GM20431 (cell line): ENCODE results near the gene RAD51D.

Experiments
- in situ Hi-C: fragments of 300-500 bp; cut with MseI, MboI; formaldehyde crosslinking; loops from one replicate; pipeline ENCODE4 v1.15.0; 2020; ENCODE audit warnings: low sequenced_read_pairs; ENCODE audit not compliant: unreplicated experiment

The RAD51D gene

DNA sequence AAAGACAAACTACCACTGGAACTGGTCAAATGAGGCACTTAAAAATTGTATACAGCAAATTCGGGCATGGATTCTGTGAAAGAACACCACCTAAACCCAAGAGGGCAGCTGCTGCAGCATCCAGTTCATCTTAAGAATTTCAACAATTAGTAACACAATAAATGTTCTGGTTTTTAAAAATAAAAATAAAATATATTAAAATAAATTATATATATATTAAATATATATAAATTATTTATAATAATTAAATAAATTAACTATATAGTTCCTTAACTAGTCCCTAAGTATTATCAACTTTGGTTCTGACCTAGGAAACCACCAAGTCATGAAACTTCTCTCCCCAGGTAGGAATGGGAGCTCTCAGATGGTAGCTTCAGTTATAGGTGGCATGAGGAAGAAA lies 42.8 kb downstream of the RAD51D start:
- in situ Hi-C loops, result no loop called here

DNA sequence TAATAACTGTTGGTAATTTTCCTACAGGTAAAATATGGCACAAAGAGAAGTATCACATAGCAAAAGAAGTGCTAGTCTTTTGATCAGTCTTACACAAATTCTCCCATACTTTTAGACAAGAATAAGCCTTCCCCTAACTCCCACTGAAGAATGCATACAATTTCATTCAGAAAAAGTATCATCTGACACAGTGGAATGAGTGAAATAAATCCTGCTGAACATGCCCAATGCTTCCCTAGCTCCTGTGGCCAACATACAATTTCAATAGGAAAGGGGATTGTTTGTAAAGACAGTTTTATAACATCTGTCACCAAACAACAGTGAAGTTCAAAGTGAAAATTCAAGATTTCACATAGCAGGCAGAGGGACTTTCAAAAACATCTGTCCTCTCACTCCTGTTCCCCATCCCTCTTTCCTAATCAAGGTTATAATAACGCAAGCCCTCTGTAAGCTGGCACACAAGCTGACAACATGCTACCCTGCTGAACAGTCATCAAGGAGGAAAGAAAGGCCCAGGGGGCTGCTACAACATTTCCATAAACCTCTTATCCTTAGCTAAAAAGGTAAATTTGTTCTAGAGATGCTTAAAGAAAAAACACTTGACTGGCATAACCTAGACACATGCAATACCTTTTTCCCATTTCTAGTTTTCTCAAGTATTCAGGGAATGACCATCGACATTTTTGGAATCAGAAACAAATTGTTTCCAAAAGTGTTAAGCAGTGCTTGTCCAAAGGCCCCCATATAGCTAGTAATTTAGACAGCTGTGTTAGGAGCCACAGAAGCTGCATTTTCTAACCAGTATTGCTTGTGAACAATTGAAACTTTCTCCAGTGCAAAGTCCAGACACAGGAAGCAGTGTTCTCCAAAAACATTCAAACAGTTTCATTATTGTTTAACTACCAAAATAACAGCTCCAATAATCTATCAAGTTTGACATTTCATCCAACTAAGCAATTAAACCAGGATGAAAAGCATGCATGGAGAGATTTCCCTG lies 44.7 kb downstream of the RAD51D start:
- in situ Hi-C loops, result no loop called here

DNA sequence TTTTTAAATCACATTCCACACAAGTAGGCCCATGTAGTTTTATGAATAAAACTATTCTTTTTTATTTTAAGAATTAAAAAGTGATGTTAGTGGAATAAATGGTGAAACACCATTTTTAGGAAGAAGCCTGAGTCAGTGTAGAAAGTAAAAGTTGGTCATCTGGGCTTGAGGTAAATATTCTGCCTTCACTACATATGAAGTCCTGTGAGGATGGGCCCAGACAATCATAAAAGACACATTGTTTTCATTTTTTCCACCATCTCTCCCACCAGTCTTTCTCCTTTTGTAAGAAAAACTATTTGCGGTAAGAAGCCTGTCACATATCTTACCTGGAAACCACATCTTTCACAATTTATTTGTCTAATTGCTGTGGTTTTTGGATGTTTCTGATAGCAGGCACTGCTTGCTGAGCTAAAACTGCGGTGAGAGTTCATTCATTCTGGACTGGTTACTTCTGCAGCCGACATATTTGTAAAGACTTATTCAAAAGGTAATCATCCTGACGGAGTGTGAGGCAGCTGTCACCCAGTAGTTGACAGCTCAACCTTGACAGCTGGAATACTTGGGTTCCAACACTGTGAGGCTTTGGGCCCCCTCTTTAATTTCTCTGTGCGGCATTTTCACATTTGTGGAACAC lies 45.6 kb downstream of the RAD51D start:
- in situ Hi-C loops, result no loop called here

DNA sequence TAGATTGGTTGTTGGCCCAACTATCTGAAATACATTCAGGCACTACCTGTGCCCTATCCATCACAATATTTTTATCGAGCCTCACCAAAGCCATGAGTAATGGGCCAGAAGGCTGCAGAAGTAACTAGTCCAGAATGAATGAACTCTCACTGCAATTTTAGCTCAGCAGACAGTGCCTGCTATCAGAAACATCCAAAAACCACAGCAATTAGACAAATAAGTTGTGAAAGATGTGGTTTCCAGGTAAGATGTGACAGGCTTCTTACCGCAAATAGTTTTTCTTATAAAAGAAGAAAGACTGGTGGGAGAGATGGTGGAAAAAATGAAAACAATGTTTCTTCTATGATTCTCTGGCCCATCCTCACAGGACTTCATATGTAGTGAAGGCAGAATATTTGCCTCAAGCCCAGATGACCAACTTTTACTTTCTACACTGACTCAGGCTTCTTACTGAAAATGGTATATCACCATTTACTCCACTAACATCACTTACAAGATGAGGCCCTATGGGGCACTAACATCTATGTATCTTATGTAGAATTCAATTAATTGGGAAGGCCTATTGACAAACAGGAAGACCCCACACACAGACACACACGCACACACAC lies 46.4 kb downstream of the RAD51D start:
- in situ Hi-C loops, result no loop called here

DNA sequence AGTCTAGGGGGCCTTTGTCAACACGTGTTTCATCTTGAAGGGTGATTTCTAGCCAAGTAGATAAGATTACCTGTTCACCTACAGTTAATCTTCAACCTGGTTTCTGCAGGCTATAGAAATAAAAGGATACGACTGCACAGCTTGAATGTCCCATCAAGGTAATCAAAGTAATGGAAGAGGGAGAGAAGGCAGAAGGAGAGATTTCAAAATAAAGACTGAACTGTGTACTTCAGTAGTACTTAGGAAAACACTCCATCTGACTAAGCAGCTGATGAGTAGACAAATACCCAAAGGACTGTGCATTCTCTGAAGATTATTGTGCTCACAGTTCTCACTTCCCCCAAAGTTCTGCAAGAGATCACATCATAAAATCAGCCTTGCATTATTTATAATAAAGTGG lies 50.3 kb downstream of the RAD51D start:
- in situ Hi-C loops, result no loop called here

DNA sequence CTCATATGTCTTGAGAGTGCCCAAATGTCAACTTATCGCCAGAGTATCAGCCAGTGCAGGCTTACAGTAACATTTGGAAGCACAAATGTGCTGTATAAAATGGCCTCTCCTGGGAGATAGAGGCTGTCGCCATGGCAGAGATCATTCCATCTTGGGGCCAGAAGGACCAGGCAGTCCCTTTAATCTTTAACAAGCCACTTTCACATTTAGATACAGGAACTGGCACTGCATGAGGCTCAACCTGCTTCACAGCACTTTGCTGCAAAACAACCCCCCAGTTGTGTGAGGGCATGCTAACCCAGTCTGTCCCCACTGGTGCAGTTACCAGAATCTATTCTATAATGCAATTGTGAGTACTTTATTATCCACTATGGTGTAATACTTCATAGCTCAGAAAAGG lies 51.4 kb downstream of the RAD51D start:
- in situ Hi-C loops, result no loop called here

DNA sequence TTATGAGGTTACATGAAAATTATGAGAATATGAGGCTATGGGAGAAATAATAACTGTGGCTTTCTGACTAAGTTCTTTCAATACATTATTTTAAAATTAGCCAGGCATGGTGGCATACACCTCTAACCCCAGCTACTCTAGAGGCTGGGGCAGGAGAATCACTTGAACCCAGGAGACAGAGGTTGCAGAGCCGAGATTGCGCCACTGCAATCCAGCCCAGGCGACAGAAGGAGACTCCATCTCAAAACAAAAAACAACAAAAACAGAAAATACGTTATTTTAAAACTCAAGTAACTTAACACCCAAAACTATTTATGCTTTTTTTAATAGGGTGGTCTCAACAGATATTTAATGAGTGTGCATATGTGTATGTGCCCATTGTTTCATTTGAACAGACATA lies 53.8 kb downstream of the RAD51D start:
- in situ Hi-C loops, result no loop called here

DNA sequence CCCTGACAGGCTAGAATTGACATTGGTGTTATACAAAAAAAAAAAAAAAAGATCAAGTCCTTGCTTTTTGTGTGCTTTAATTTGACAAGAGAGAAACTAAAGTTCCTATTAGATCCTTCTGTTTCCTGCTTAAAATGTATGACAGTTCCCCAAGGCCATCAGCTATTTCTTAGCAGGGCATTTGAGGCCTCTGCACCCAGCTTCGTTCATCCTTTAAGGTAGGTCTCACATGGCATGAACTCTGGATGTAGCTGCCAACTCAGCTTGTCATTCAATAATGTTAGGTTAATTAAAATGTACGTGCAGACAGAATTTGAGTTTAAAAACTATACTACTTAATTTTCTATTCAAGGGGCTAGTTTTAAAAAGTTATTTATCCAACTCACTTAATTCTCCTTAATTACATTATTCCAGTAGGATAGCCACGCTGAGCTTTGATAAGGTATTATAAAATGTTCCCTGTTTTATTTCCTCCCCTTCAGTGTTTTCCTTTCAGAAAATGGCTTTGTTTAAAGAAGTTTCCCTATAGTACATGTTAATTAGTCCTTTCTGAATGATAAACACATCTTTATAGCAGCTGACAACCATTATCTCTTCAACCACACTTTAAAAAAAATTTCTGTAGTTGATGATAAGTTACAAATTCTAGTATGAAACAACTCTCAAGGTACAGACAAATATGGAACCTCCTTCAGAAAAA lies 55.0 kb downstream of the RAD51D start:
- in situ Hi-C loops, result no loop called here

DNA sequence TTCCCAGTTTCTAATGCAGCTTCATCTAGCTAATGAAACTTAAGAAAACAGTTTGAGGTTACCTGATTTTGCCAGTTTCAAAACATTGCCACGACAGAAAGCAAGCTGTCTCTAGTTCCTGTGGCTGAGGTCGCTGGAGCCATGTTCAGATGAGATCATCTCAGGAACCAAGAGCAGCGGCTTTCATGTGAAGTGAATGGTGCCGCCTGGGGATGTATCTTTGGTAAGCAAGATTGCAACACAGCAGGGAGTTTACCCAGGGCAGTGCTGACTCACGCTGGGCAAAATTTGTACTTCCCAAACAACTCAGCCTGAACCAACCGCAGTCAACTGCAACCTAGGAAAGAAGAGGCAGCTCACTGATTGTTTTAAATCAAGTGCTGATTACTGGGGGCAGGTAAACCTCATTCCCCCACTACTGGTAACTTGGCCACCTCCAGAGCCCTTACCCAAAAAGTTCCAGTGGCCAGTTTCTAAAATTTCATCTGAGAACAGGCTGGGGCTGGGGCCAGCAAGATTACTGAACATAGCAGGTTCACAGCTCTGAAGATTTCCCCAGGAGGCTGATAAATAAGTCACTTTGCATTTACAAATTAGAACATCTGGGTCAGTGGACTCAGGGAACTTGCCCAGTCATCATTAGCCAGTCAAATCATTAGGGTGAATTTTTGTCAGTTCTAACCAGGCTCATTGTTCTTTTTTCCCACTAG lies 56.0 kb downstream of the RAD51D start, which contains the start of gene RFFL:
Gene RFFL, minus strand, starts transcription at position 194 of the 710 bp plus-strand sequence. CDS start 37,154 bp downstream, outside the sequence.
- in situ Hi-C loops, result no loop called here

DNA sequence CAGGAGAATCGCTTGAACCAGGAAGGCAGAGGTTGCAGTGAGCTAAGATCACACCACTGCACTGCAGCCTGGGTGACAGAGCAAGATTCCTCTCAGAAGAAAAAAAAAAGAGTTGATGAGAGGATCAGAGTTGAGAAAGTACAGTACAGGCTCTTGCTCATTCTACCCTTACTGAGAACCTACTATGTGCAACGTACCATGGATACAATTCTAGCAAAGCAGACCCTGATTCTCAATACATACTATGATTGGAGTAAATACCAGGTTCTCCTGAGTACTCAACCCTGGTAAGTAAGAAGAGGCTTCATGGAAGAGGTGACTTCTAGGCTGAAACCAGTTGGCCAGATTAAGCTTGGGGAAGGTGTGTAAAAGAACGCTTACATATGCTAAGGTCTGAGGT lies 57.4 kb downstream of the RAD51D start:
- in situ Hi-C loops, result no loop called here

DNA sequence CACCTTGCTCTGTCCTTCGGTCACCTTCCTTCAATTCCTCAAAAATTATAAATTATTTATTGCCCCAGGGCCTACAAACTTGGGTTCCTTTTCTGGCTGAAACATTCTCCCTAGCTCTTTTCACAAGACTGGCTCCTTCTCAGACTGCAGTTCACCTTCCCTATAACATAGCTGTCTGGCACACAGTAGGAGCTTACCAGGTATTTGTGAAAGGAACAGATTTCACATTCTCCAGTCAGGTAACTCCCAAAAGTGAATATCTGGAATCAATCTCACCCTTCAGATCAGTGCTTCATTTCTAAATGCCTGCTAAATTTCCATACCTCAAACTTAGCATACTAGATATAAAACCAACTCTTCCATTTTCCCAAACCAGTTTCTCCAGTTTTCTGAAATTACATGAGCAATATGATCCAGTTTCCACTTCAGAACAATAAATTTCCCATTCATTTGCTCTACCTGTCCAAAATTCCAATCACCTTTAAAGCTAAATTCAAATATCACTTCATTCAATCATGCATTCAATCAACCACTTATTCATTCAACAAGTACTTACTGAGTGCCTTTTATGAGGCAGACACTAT lies 62.2 kb downstream of the RAD51D start:
- in situ Hi-C loops, result no loop called here

DNA sequence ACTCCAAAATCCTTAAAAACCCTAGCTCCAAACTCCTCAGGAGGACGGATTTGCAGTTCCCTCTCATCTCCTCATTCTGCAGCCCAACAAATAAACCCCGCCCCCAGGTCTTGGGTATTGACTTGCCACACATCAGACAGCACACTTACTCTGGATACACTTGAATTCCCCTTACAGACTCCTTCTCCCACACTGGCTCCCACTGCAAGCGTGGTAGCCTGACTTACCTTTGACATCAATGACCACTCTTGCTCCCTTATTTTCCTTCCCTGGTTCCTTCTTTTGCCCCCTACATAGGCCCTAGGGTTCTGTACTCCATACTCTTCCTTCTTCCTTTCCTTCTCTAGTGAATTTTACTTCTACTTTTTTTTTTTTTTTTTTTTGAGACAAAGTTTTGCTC lies 63.6 kb downstream of the RAD51D start:
- in situ Hi-C loops, result no loop called here

DNA sequence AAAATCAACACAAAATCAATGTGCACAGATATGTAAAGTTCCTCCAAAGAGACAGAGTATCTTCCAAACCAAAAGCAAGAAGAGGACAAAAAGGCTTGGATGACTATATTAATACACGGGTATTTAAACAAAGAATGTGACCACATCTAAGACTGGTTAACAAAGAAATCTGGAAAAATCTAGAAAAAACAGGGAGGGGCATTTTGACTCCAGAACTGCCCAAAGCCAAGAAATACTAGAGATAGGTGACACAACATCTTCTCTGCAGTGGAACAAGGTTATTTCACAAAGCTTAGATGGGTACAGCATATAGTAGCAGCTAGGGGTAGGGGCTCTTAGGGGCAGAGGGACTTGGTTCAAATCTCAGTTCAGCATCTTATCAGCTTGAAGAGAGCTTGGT lies 66.5 kb downstream of the RAD51D start:
- in situ Hi-C loops, result no loop called here

DNA sequence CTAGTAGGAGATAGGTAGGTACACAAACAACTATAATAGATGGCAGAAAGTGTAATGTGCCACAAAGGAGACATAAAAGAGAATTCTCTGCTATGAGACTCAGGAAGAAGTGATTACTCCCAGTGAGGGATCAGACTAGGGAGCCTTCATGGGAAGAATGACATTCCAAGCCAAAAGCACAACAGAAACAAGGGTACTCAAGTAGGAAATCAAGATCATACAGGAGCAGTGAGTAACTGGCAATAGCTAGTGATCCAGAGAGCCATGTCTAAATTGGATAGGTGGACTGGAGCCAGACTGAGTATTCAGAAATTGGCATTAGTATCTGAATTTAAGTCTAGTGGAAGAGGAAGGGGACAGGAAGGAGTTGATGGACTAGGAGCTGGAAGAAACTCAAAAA lies 66.9 kb downstream of the RAD51D start:
- in situ Hi-C loops, result no loop called here

DNA sequence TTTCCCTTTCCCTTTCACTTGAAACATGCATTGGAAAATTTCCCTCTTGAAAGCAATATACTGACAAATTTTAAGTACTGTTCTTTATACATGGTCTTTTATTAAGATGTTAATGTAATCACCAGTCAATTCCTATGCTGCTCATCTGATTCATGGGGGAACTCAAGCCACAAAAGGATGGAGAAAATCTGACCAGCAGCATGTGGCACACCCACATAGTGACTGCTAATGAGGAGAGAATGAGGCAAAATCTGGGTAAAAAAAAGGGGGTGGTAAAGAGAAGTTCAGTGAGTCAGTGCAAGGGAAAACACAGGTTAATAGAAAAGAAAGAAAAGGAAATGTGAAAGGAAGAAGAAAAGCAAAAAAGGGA lies 67.4 kb downstream of the RAD51D start:
- in situ Hi-C loops, result no loop called here

DNA sequence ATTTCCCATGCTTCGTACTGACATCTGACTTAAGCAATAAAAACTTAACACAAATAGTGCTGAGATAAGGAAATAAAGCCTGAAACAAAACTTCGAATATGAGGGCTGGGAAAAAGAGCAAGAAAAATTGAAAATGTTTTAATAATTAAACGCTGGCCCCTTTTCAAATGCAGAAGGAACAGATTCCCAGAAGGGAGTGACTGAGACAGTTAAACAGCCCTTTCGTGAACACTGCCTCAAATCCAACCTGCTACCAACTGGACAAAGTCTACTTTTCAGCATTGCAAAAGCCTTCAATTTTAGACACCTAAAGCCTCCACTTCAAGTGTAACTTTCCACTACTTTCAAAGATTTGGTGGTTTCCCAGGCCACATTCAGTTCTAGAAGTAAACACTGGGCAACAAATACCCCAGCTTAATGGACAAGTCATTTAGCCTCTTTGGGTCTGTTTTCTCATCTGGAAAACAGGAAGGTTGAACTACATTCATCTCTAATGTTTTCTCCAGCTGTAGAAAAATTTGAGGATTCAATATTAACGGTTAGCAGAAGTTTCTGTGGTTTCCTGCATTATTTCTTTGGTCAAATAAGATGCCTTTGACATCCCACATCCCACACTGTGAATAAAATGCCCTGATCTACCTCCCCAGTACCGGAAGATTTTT lies 68.0 kb downstream of the RAD51D start:
- in situ Hi-C loops, result no loop called here

DNA sequence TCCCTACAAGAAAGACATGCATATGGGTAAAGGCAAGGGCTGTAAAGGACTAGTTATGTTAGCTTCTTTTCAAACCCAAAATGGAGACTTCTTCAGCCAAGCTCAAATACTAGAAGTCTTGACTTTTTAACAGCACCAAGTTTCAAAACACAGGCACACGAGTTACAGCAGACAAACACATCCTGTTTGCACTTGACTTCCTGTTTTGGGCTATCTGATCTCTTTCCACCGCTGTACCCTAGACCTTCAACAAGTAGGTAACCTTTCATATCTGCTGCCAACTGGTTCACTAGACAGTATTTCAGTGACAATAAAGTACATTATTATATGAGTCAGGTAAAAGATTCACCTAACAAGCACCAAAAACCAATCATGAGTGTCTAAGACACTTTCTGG lies 68.5 kb downstream of the RAD51D start:
- in situ Hi-C loops, result no loop called here

DNA sequence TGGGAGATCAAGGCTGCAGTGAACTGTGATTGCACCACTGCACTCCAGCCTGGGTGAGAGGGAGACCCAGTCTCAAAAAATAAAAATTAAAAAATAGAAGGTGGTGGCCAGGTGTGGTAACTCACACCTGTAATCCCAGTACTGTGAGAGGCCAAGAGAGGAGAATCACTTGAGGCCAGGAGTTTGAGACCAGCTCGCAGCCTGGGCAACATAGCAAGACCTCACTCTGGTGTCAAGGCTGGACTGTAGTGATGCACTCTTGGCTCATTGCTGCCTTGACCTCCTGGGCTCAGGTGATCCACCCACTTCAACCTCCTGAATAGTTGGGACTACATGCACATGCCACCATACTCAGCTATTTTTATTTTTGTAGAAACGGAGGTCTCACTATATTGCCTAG lies 69.5 kb downstream of the RAD51D start:
- in situ Hi-C loops, result no loop called here
